Gastroesophageal sphincter (tissue), 3 donors: ENCODE measurements around the gene SHISAL2A.

ENCODE experiments used
- POLR2A ChIP-seq, 2 donors: fragments of 450-650 bp; IDR thresholded peaks; one replicate each; pipeline ENCODE4 v1.6.1; 2017; ENCODE audit warnings: antibody characterized with exemption in 2 of 2, mild to moderate bottlenecking in 2 of 2, moderate library complexity in 1 of 2
- TF ChIP-seq, protein P1 (sequence below), 4 experiments: fragments of 200-600 bp in 2 of 4; fragments of 450-650 bp in 2 of 4; sonication (generic) in 1 of 4; IDR thresholded peaks; one replicate each; pipeline ENCODE4 v1.5.1; 2017 to 2019; ENCODE audit warnings: antibody characterized with exemption in 4 of 4, mild to moderate bottlenecking in 2 of 4, moderate library complexity in 2 of 4

- no peak for TF ChIP-seq POLR2A (IDR thresholded peaks at IDR 0.05)
- TF ChIP-seq, protein P1, sequence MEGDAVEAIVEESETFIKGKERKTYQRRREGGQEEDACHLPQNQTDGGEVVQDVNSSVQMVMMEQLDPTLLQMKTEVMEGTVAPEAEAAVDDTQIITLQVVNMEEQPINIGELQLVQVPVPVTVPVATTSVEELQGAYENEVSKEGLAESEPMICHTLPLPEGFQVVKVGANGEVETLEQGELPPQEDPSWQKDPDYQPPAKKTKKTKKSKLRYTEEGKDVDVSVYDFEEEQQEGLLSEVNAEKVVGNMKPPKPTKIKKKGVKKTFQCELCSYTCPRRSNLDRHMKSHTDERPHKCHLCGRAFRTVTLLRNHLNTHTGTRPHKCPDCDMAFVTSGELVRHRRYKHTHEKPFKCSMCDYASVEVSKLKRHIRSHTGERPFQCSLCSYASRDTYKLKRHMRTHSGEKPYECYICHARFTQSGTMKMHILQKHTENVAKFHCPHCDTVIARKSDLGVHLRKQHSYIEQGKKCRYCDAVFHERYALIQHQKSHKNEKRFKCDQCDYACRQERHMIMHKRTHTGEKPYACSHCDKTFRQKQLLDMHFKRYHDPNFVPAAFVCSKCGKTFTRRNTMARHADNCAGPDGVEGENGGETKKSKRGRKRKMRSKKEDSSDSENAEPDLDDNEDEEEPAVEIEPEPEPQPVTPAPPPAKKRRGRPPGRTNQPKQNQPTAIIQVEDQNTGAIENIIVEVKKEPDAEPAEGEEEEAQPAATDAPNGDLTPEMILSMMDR (IDR thresholded peaks at IDR 0.05): no peak
These were observed at the start of gene SHISAL2A for GRCh38 chr1:52632732-52633290.
